CD4-positive, alpha-beta memory T cell (primary cell): Measurements from ENCODE around the gene APOBEC3C. TPM values are rescaled to one million over a fixed set of nuclear protein-coding genes. Genes with fewer than 3 reads are reported as not detected.
"Not testable (repeated sequence)": the region's sequence is repeated elsewhere in the genome, so short reads cannot be mapped to it uniquely, and the experiment has no call there.

Experiments
- CTCF ChIA-PET: fragments of 350-600 bp; sonication (Branson Sonifier 250); formaldehyde crosslinking; loops from one replicate; lab custom pipeline; 2021; ENCODE audit warnings: inconsistent platforms; ENCODE audit not compliant: partially characterized antibody; lab: Charles Lee
- POLR2A ChIA-PET: fragments of 350-600 bp; sonication (Branson Sonifier 250); formaldehyde crosslinking; loops from one replicate; lab custom pipeline; 2021; ENCODE audit not compliant: partially characterized antibody; lab: Charles Lee
- DNase-seq, 5 donors: peaks; one replicate each; pipeline versions ENCODE4 v3.0.0 to v3.0.0-alpha.2; 2020 to 2022; ENCODE audit warnings: mixed read lengths in 1 of 5
- H3K27ac ChIP-seq: one replicate; pipeline ENCODE4 v1.7.0; 2013; ENCODE audit warnings: low read depth, low read length
- H3K27me3 ChIP-seq: 2 replicates; pipeline ENCODE4 v1.7.0; 2013; ENCODE audit warnings: mild to moderate bottlenecking, low read length, moderate library complexity; ENCODE audit not compliant: insufficient read depth
- H3K36me3 ChIP-seq: 2 replicates; pipeline ENCODE4 v1.7.0; 2013; ENCODE audit warnings: mild to moderate bottlenecking, low read length, moderate library complexity; ENCODE audit not compliant: insufficient read depth
- H3K4me1 ChIP-seq: 2 replicates; pipeline ENCODE4 v1.7.0; 2013; ENCODE audit warnings: mild to moderate bottlenecking, low read length, moderate library complexity; ENCODE audit not compliant: insufficient read depth
- H3K4me3 ChIP-seq, 2 donors: one replicate each; pipeline ENCODE4 v1.7.0; 2013; ENCODE audit warnings: low read length in 2 of 2, mild to moderate bottlenecking in 1 of 2
- H3K9me3 ChIP-seq, 2 donors: one replicate each; pipeline ENCODE4 v1.7.0; 2013; ENCODE audit warnings: low read length in 2 of 2, control low read depth in 1 of 2; ENCODE audit not compliant: control insufficient read depth in 1 of 2
- H3K27ac Mint-ChIP-seq, 7 donors: one replicate each; pipeline ENCODE4 v1.8.0; 2020 to 2021; ENCODE audit warnings: mixed read lengths in 7 of 7, mild to moderate bottlenecking in 6 of 7, inconsistent platforms in 3 of 7, moderate library complexity in 3 of 7
- H3K27me3 Mint-ChIP-seq, 2 donors: one replicate each; pipeline ENCODE4 v1.8.0; 2020 to 2021; ENCODE audit warnings: mixed read lengths in 2 of 2
- H3K36me3 Mint-ChIP-seq, 2 donors: one replicate each; pipeline ENCODE4 v1.8.0; 2020 to 2021; ENCODE audit warnings: mixed read lengths in 2 of 2, inconsistent platforms in 1 of 2, mild to moderate bottlenecking in 1 of 2
- H3K4me1 Mint-ChIP-seq, 4 donors: one replicate each; pipeline ENCODE4 v1.8.0; 2020 to 2021; ENCODE audit warnings: mixed read lengths in 4 of 4, mild to moderate bottlenecking in 1 of 4
- H3K4me3 Mint-ChIP-seq, 8 donors: one replicate each; pipeline ENCODE4 v1.8.0; 2020 to 2021; ENCODE audit warnings: mixed read lengths in 8 of 8, mild to moderate bottlenecking in 7 of 8, moderate library complexity in 6 of 8, inconsistent platforms in 3 of 8
- H3K9me3 Mint-ChIP-seq, 8 donors: one replicate each; pipeline ENCODE4 v1.8.0; 2020 to 2021; ENCODE audit warnings: mixed read lengths in 8 of 8, mild to moderate bottlenecking in 5 of 8, inconsistent platforms in 3 of 8, moderate library complexity in 1 of 8
- intact Hi-C: fragments of 100-400 bp; cut with micrococcal nuclease; formaldehyde crosslinking; loops from one replicate; pipeline ENCODE4 v1.15.1; 2023
- polyA plus RNA-seq, 2 donors: library from polyadenylated mRNA; unstranded; fragments of 300-500 nt; fragmentation: Illumina TruSeq; gene quantifications; one replicate each; pipeline ENCODE4 v1.2.3, GENCODE V29; 2021
- total RNA-seq, 2 experiments: library from RNA; stranded (reverse); gene quantifications; one replicate each; pipeline ENCODE4 v1.2.3, GENCODE V29; 2021

APOBEC3C gene
- total and polyA plus RNA-seq, 4 experiments from 2014 or later, result 42.4 to 135 (median 76.5) TPM

- ChIA-PET CTCF (interaction anchor here (0.7 to 9.0 kb wide), 6 partner anchors 83 to 537 kb away, joined by 3 to 168 read pairs (median 3); partner anchors contain the start of gene CBX6), POLR2A (interaction anchor here (0.6 kb wide), 1 partner anchor 97 kb away, joined by 4 read pairs; no protein-coding TSS in a partner anchor)
- not testable (repeated sequence) for H3K4me3 Mint-ChIP-seq
Measured at GRCh38 chr22:39008271-39008850, 5.7 kb upstream of the APOBEC3C start.

GRCh38 chr22:39010946-39011345 is 3.1 kb upstream of the APOBEC3C start:
- peaks cover 0 to 9% of the 10 kb centered on the region in 2 donors for H3K36me3 Mint-ChIP-seq
- ChIA-PET POLR2A (interaction anchor here (0.6 kb wide), 1 partner anchor 108 kb away, joined by 3 read pairs; no protein-coding TSS in a partner anchor), CTCF (interaction anchor here (0.6 to 9.0 kb wide), 3 partner anchors 110 to 358 kb away, joined by 3 to 101 read pairs (median 7); no protein-coding TSS in a partner anchor)
- H3K27me3 Mint-ChIP-seq, result no peaks in the 10 kb centered on the region
- intact Hi-C loops, result no loop called here
- H3K27ac ChIP-seq, result no peak overlapping the region
- H3K4me3 Mint-ChIP-seq, result peak overlapping the region in 4 of 8 donors; percentile 9 to 57 (median 20)
- H3K9me3 ChIP-seq, result no peaks in the 10 kb centered on the region
- H3K36me3 ChIP-seq, result no peaks in the 10 kb centered on the region
- peaks cover 0 to 3% (median 0%) of the 10 kb centered on the region in 8 donors for H3K9me3 Mint-ChIP-seq
- H3K4me1 ChIP-seq, result peaks cover 32% of the 10 kb centered on the region
- H3K27ac Mint-ChIP-seq, result peak overlapping the region in 4 of 7 donors; percentile 13 to 79 (median 24)
- H3K4me1 Mint-ChIP-seq, result peaks cover 20 to 47% (median 36%) of the 10 kb centered on the region in 4 donors
- no peak for DNase-seq
- H3K4me3 ChIP-seq, result no peak overlapping the region
- H3K27me3 ChIP-seq, result no peaks in the 10 kb centered on the region

More at GRCh38 chr22:39008271-39008850, 5.7 kb upstream of the APOBEC3C start:
- DNase-seq, intact Hi-C loops, H3K4me3 ChIP-seq, H3K27me3 ChIP-seq, H3K27ac ChIP-seq, H3K9me3 Mint-ChIP-seq, H3K36me3 ChIP-seq, H3K9me3 ChIP-seq, H3K36me3 Mint-ChIP-seq, H3K27me3 Mint-ChIP-seq: not testable (repeated sequence)
- Mint-ChIP-seq H3K4me1 (peaks cover 16 to 31% (median 23%) of the 10 kb centered on the region in 4 donors), H3K27ac (peak overlapping the region in 1 of 7 donors; percentile 46)
- peaks cover 14% of the 10 kb centered on the region for H3K4me1 ChIP-seq

- Histone ChIP-seq H3K9me3 (no peaks in the 10 kb centered on the region), H3K4me3 (no peak overlapping the region), H3K27me3 (no peaks in the 10 kb centered on the region), H3K36me3 (no peaks in the 10 kb centered on the region), H3K4me1 (peaks cover 36% of the 10 kb centered on the region), H3K27ac (peak overlapping the region; percentile 65)
- ChIA-PET CTCF (interaction anchor here (0.7 to 1.9 kb wide), 5 partner anchors 8 to 143 kb away, joined by 3 to 10 read pairs (median 4); no protein-coding TSS in a partner anchor), POLR2A (interaction anchor here (0.7 to 3.5 kb wide), 11 partner anchors 10 to 306 kb away, joined by 3 to 16 read pairs (median 4); partner anchors contain the start of gene CBX7)
- Mint-ChIP-seq H3K4me3 (peak overlapping the region; percentile 19 to 86 (median 72)), H3K36me3 (peaks cover 0 to 12% of the 10 kb centered on the region in 2 donors), H3K27me3 (no peaks in the 10 kb centered on the region), H3K9me3 (peaks cover 0 to 3% (median 0%) of the 10 kb centered on the region in 8 donors), H3K4me1 (peaks cover 22 to 57% (median 38%) of the 10 kb centered on the region in 4 donors), H3K27ac (peak overlapping the region; percentile 72 to 93 (median 89))
- intact Hi-C loops, result no loop called here
- no peak for DNase-seq
Measured at GRCh38 chr22:39012533-39013511, 1.2 kb upstream of the APOBEC3C start.

GRCh38 chr22:39013561-39013941 is 506 bp upstream of the APOBEC3C start:
- Mint-ChIP-seq H3K36me3 (peaks cover 0 to 17% of the 10 kb centered on the region in 2 donors), H3K4me3 (peak overlapping the region; percentile 89 to 98 (median 94)), H3K4me1 (peaks cover 24 to 61% (median 41%) of the 10 kb centered on the region in 4 donors), H3K27ac (peak overlapping the region; percentile 86 to 97 (median 95))
- peaks cover 36% of the 10 kb centered on the region for H3K4me1 ChIP-seq
- H3K36me3 ChIP-seq, intact Hi-C loops, DNase-seq, H3K27me3 ChIP-seq, H3K27me3 Mint-ChIP-seq, H3K9me3 Mint-ChIP-seq, H3K9me3 ChIP-seq: not testable (repeated sequence)
- H3K27ac ChIP-seq, result peak overlapping the region; percentile 65
- H3K4me3 ChIP-seq, result peak overlapping the region; percentile 70 to 91
- ChIA-PET POLR2A (interaction anchor here (0.7 to 3.5 kb wide), 13 partner anchors 11 to 305 kb away, joined by 3 to 16 read pairs (median 4); partner anchors contain the start of genes APOBEC3H and CBX7), CTCF (interaction anchor here (0.7 to 1.9 kb wide), 5 partner anchors 9 to 144 kb away, joined by 3 to 10 read pairs (median 4); no protein-coding TSS in a partner anchor)

- intact Hi-C loops, result loop anchor here (1.0 to 2.0 kb wide), 2 partner anchors 104 to 297 kb away; no protein-coding TSS in a partner anchor
Measured at GRCh38 chr22:39014723-39015121, 665 bp downstream of the APOBEC3C start.

GRCh38 chr22:39016592-39016991 is 2.5 kb downstream of the APOBEC3C start:
- peaks cover 0 to 2% (median 0%) of the 10 kb centered on the region in 8 donors for H3K9me3 Mint-ChIP-seq
- no peak overlapping the region for H3K27ac ChIP-seq
- no peak overlapping the region for H3K4me3 ChIP-seq
- peak overlapping the region in 6 of 7 donors; percentile 53 to 85 (median 67) for H3K27ac Mint-ChIP-seq
- DNase-seq, result no peak
- ChIA-PET CTCF (no interaction called here), POLR2A (interaction anchor here (1.2 to 1.5 kb wide), 2 partner anchors 10 to 13 kb away, joined by 3 to 4 read pairs; no protein-coding TSS in a partner anchor)
- H3K36me3 Mint-ChIP-seq, result peaks cover 0 to 30% of the 10 kb centered on the region in 2 donors
- H3K4me1 Mint-ChIP-seq, result peaks cover 29 to 71% (median 49%) of the 10 kb centered on the region in 4 donors
- peaks cover 43% of the 10 kb centered on the region for H3K4me1 ChIP-seq
- no peaks in the 10 kb centered on the region for H3K27me3 Mint-ChIP-seq
- H3K36me3 ChIP-seq, result peaks cover 5% of the 10 kb centered on the region
- peak overlapping the region in 5 of 8 donors; percentile 29 to 72 (median 49) for H3K4me3 Mint-ChIP-seq
- H3K27me3 ChIP-seq, result no peaks in the 10 kb centered on the region
- intact Hi-C loops, result no loop called here
- no peaks in the 10 kb centered on the region for H3K9me3 ChIP-seq

More at GRCh38 chr22:39014723-39015121, 665 bp downstream of the APOBEC3C start:
- H3K9me3 Mint-ChIP-seq, DNase-seq, H3K36me3 ChIP-seq, H3K27me3 ChIP-seq, H3K27me3 Mint-ChIP-seq, H3K9me3 ChIP-seq: not testable (repeated sequence)
- Mint-ChIP-seq H3K36me3 (peaks cover 0 to 24% of the 10 kb centered on the region in 2 donors), H3K27ac (peak overlapping the region; percentile 86 to 97 (median 95)), H3K4me3 (peak overlapping the region; percentile 89 to 98 (median 94)), H3K4me1 (peaks cover 24 to 62% (median 46%) of the 10 kb centered on the region in 4 donors)
- peaks cover 36% of the 10 kb centered on the region for H3K4me1 ChIP-seq
- H3K4me3 ChIP-seq, result peak overlapping the region; percentile 70 to 91
- ChIA-PET CTCF (interaction anchor here (0.7 to 1.4 kb wide), 5 partner anchors 8 to 302 kb away, joined by 3 to 4 read pairs (median 3); no protein-coding TSS in a partner anchor), POLR2A (interaction anchor here (0.6 to 3.5 kb wide), 9 partner anchors 10 to 1042 kb away, joined by 3 to 16 read pairs (median 4); partner anchors contain the start of genes APOBEC3G, APOBEC3H and CBX7)
- peak overlapping the region; percentile 65 for H3K27ac ChIP-seq
